ENCODE results near the gene NTN5. TPM values are rescaled to one million over a fixed set of nuclear protein-coding genes. Genes with fewer than 3 reads are reported as not detected.

Gene NTN5
- total RNA-seq, 2 donors from 2014 or later = 0.32 TPM; not detected in 1

- no peak for TF ChIP-seq CTCF (IDR thresholded peaks at IDR 0.05)
- Histone ChIP-seq H3K9ac (ENCODE audit: low read depth in 2 of 2, low read length in 2 of 2) (peak overlapping the region in 1 of 2 donors; percentile 76), H3K4me3 (peak overlapping the region; percentile 42), H3K27me3 (no peaks in the 10 kb centered on the region), H3K36me3 (no peaks in the 10 kb centered on the region), H3K4me1 (peaks cover 11% of the 10 kb centered on the region), H3K27ac (peak overlapping the region; percentile 54), H3K9me3 (no peaks in the 10 kb centered on the region)
- intact Hi-C loops (cut with DNase I) = no loop called here
- DNase-seq = no peak
Observed at GRCh38 chr19:48623556-48624066, 49.2 kb downstream of the NTN5 start.

- Histone ChIP-seq H3K9me3 (no peaks in the 10 kb centered on the region), H3K4me1 (peaks cover 17% of the 10 kb centered on the region), H3K36me3 (peaks cover 4% of the 10 kb centered on the region), H3K4me3 (peak overlapping the region; percentile 88), H3K27ac (peak overlapping the region; percentile 93), H3K9ac (ENCODE audit: low read depth in 2 of 2, low read length in 2 of 2) (peak overlapping the region; percentile 81 to 100), H3K27me3 (no peaks in the 10 kb centered on the region)
- intact Hi-C loops (cut with DNase I) = loop anchor here (10.0 kb wide), 1 partner anchor 295 kb away; the partner anchor contains the start of gene EMP3
- peak; percentile 21 for DNase-seq
- no peak for TF ChIP-seq CTCF (IDR thresholded peaks at IDR 0.05)
Observed at GRCh38 chr19:48619692-48620585, 52.9 kb downstream of the NTN5 start.

- intact Hi-C loops (cut with DNase I) = loop anchor here (10.0 kb wide), 1 partner anchor 294 kb away; the partner anchor contains the start of gene EMP3
- Histone ChIP-seq H3K36me3 (peaks cover 4% of the 10 kb centered on the region), H3K4me1 (peaks cover 17% of the 10 kb centered on the region)
Observed at GRCh38 chr19:48618916-48619691, 53.7 kb downstream of the NTN5 start, which contains the start of the genes RPL18 and SPHK2. Gene RPL18, minus strand, starts transcription at chr19:48619178. Its CDS starts 35 bp downstream, at chr19:48619143. Gene SPHK2, plus strand, starts transcription at chr19:48619506. Its CDS starts 1,009 bp downstream, at chr19:48620515.

GRCh38 chr19:48618278-48618915 lies 54.4 kb downstream of the NTN5 start:
- H3K27ac ChIP-seq = peak overlapping the region; percentile 93
- intact Hi-C loops (cut with DNase I) = loop anchor here (10.0 kb wide), 1 partner anchor 294 kb away; the partner anchor contains the start of gene EMP3
- H3K36me3 ChIP-seq = peaks cover 4% of the 10 kb centered on the region
- no peaks in the 10 kb centered on the region for H3K27me3 ChIP-seq
- H3K9me3 ChIP-seq = no peaks in the 10 kb centered on the region
- H3K4me3 ChIP-seq = peak overlapping the region; percentile 88
- H3K4me1 ChIP-seq = peaks cover 17% of the 10 kb centered on the region
- DNase-seq = peak; percentile 37
- no peak for TF ChIP-seq CTCF (IDR thresholded peaks at IDR 0.05)
- H3K9ac ChIP-seq (ENCODE audit: low read depth in 2 of 2, low read length in 2 of 2) = peak overlapping the region; percentile 60 to 100

More at GRCh38 chr19:48618916-48619691, 53.7 kb downstream of the NTN5 start, which contains the start of the genes RPL18 and SPHK2:
- no peaks in the 10 kb centered on the region for H3K27me3 ChIP-seq
- H3K27ac ChIP-seq = peak within 1 kb of the TSS; percentile 93
- H3K4me3 ChIP-seq = peak within 1 kb of the TSS; percentile 88
- H3K9ac ChIP-seq (ENCODE audit: low read depth in 2 of 2, low read length in 2 of 2) = peak within 1 kb of the TSS; percentile 81 to 100
- DNase-seq = peak; percentile 97
- no peak for TF ChIP-seq CTCF (IDR thresholded peaks at IDR 0.05)
- no peaks in the 10 kb centered on the region for H3K9me3 ChIP-seq

Data from colonic mucosa (tissue), 4 donors.